HepG2 (cell line): ENCODE data around the gene UNC93A. TPM values are rescaled to one million over a fixed set of nuclear protein-coding genes. Genes with fewer than 3 reads are reported as not detected.

ENCODE experiments used
- ATAC-seq: fragments of 200-7000 bp; cut with Tn5 transposase; 3 replicates; pipeline ENCODE4 v1.9.1; 2020; ENCODE audit warnings: mild to moderate bottlenecking, moderate library complexity
- Bru-seq: library from RNA; stranded (reverse); fragments of 400-500 nt; gene quantifications from one replicate; lab custom pipeline; 2021; lab: Mats Ljungman, UMichigan
- BruChase-seq, 2 experiments: library from RNA; stranded (reverse); fragments of 400-500 nt; gene quantifications; one replicate each; lab custom pipeline; 2021; lab: Mats Ljungman, UMichigan
- BruUV-seq: library from RNA; stranded (reverse); fragments of 400-500 nt; replicated peaks from 2 replicates; lab custom pipeline; 2021; lab: Mats Ljungman, UMichigan
- CTCF ChIA-PET: fragments of 300-600 bp; formaldehyde crosslinking; extraction: SDS; loops from one replicate; lab custom pipeline; 2021; ENCODE audit warnings: low total read pairs, inconsistent platforms, low intra/inter-chr PET ratio; lab: Yijun Ruan, JAX
- POLR2A ChIA-PET: fragments of 350-600 bp; sonication (Branson Sonifier 250); formaldehyde crosslinking; loops from one replicate; lab custom pipeline; 2020; ENCODE audit warnings: antibody characterized with exemption, inconsistent platforms; lab: Yijun Ruan, JAX
- DNase-seq: peaks from one replicate; pipeline ENCODE4 v3.0.0-alpha.2; 2015; ENCODE audit warnings: low spot score
- FAIRE-seq: peaks from 3 replicates; lab custom pipeline; 2011; peaks lifted over from hg19 to GRCh38; lab: Jason Lieb, UNC
- H2AFZ ChIP-seq: one replicate; pipeline ENCODE4 v1.6.1; 2011; ENCODE audit warnings: low read length, inconsistent platforms
- H3K27ac ChIP-seq: fragments of 300-600 bp; 3 replicates; pipeline ENCODE4 v1.8.0; 2011; ENCODE audit warnings: mixed run types, mild to moderate bottlenecking, mixed read lengths, low read length, inconsistent platforms; ENCODE audit not compliant: insufficient read depth; ENCODE audit errors: extremely low read length
- H3K27me3 ChIP-seq, 2 experiments: fragments of 200-600 bp in 1 of 2; 2 replicates in 1 of 2; 3 replicates in 1 of 2; pipeline versions ENCODE4 v1.6.0 to v1.8.0; 2011; ENCODE audit warnings: low read length in 2 of 2, mild to moderate bottlenecking in 2 of 2, moderate library complexity in 2 of 2, inconsistent platforms in 1 of 2; ENCODE audit not compliant: insufficient read depth in 2 of 2, control insufficient read depth in 1 of 2
- H3K36me3 ChIP-seq, 2 experiments: fragments of 200-600 bp in 1 of 2; replicated peaks in 1 of 2; 2 replicates in 1 of 2; 3 replicates in 1 of 2; pipeline versions ENCODE4 v1.5.1 to v1.8.0; 2011; ENCODE audit warnings: low read length in 2 of 2, inconsistent platforms in 1 of 2; ENCODE audit not compliant: insufficient read depth in 2 of 2, control insufficient read depth in 1 of 2
- H3K4me1 ChIP-seq: 2 replicates; pipeline ENCODE4 v1.5.1; 2012; ENCODE audit warnings: low read length, inconsistent platforms; ENCODE audit not compliant: insufficient read depth
- H3K4me2 ChIP-seq: 2 replicates; pipeline ENCODE4 v1.6.0; 2011; ENCODE audit warnings: low read depth, low read length, inconsistent platforms
- H3K4me3 ChIP-seq, 3 experiments: fragments of 200-600 bp in 1 of 3; sonication (generic), shearing (Covaris generic) in 1 of 3; replicated peaks in 1 of 3; 2 replicates each; pipeline ENCODE4 v1.5.1; 2011 to 2016; ENCODE audit warnings: low read length in 3 of 3, inconsistent platforms in 2 of 3, low read depth in 2 of 3, mild to moderate bottlenecking in 2 of 3, control low read depth in 1 of 3, mixed read lengths in 1 of 3; ENCODE audit not compliant: insufficient read depth in 1 of 3
- H3K79me2 ChIP-seq: one replicate; pipeline ENCODE4 v1.6.1; 2011; ENCODE audit warnings: low read length, inconsistent platforms; ENCODE audit not compliant: insufficient read depth
- H3K9ac ChIP-seq: 2 replicates; pipeline ENCODE4 v1.6.0; 2011; ENCODE audit warnings: mild to moderate bottlenecking, low read depth, low read length, inconsistent platforms; ENCODE audit not compliant: insufficient read depth
- H3K9me3 ChIP-seq: 2 replicates; pipeline ENCODE4 v1.5.1; 2012; ENCODE audit warnings: mild to moderate bottlenecking, low read length
- H4K20me1 ChIP-seq: 2 replicates; pipeline ENCODE4 v1.6.0; 2011; ENCODE audit warnings: inconsistent platforms, mild to moderate bottlenecking, low read length, moderate library complexity; ENCODE audit not compliant: insufficient read depth
- DPF2 ChIP-seq: sonication (generic); formaldehyde crosslinking; IDR thresholded peaks from 2 replicates; pipeline ENCODE4 v1.4.0; 2020; ENCODE audit warnings: mild to moderate bottlenecking, low read depth, missing genetic modification reagents, borderline replicate concordance
- FOXK1 ChIP-seq: sonication (generic); formaldehyde crosslinking; IDR thresholded peaks from 2 replicates; pipeline ENCODE4 v1.4.0; 2020; ENCODE audit warnings: low read depth, missing genetic modification reagents, borderline replicate concordance
- HDAC1 ChIP-seq: sonication (generic); formaldehyde crosslinking; IDR thresholded peaks from 2 replicates; pipeline ENCODE4 v1.5.1; 2020; ENCODE audit warnings: mild to moderate bottlenecking, missing genetic modification reagents
- HNRNPUL1 ChIP-seq: fragments of 200-400 bp; formaldehyde crosslinking; IDR thresholded peaks from 2 replicates; pipeline ENCODE4 v1.6.1; 2017; ENCODE audit warnings: low read depth, mild to moderate bottlenecking, low read length, moderate library complexity
- NBN ChIP-seq: fragments of 450-650 bp; conservative IDR thresholded peaks from 2 replicates; pipeline ENCODE4 v1.6.1; 2017
- PITX1 ChIP-seq: sonication (generic); formaldehyde crosslinking; IDR thresholded peaks from 2 replicates; pipeline ENCODE4 v1.5.1; 2020; ENCODE audit warnings: mild to moderate bottlenecking, missing genetic modification reagents
- RAD51 ChIP-seq: fragments of 450-650 bp; IDR thresholded peaks from 2 replicates; pipeline ENCODE4 v1.6.1; 2016; ENCODE audit warnings: borderline replicate concordance
- SCMH1 ChIP-seq: sonication (generic); formaldehyde crosslinking; IDR thresholded peaks from 2 replicates; pipeline ENCODE4 v1.9.0; 2021; ENCODE audit warnings: missing genetic modification reagents, mild to moderate bottlenecking, borderline replicate concordance
- SP1 ChIP-seq, 2 experiments: fragments of 450-650 bp in 1 of 2; sonication (generic) in 1 of 2; formaldehyde crosslinking in 1 of 2; IDR thresholded peaks; 2 replicates each; pipeline versions ENCODE4 v1.4.0 to v1.6.1; 2016 to 2020; ENCODE audit warnings: missing genetic modification reagents in 1 of 2
- SRSF9 ChIP-seq: fragments of 200-400 bp; formaldehyde crosslinking; IDR thresholded peaks from 2 replicates; pipeline ENCODE4 v1.6.1; 2018; ENCODE audit warnings: borderline replicate concordance, mild to moderate bottlenecking, low read depth, low read length; ENCODE audit not compliant: insufficient read depth, poor library complexity, severe bottlenecking
- SYNCRIP ChIP-seq: fragments of 200-400 bp; formaldehyde crosslinking; IDR thresholded peaks from 2 replicates; pipeline ENCODE4 v1.6.1; 2018; ENCODE audit warnings: mild to moderate bottlenecking, low read depth, low read length; ENCODE audit not compliant: insufficient read depth
- TBP ChIP-seq: sonication (generic); formaldehyde crosslinking; IDR thresholded peaks from 2 replicates; pipeline ENCODE4 v1.5.0; 2020; ENCODE audit warnings: missing genetic modification reagents
- ZMYM4 ChIP-seq: sonication (generic); formaldehyde crosslinking; IDR thresholded peaks from 2 replicates; pipeline ENCODE4 v1.8.1; 2023; ENCODE audit warnings: mild to moderate bottlenecking, missing genetic modification reagents
- ZNF362 ChIP-seq: sonication (generic); formaldehyde crosslinking; IDR thresholded peaks from 2 replicates; pipeline ENCODE4 v1.4.0; 2020; ENCODE audit warnings: missing genetic modification reagents, mild to moderate bottlenecking, borderline replicate concordance
- ZNF441 ChIP-seq: sonication (generic); formaldehyde crosslinking; IDR thresholded peaks from 2 replicates; pipeline ENCODE4 v1.7.0; 2021; ENCODE audit warnings: missing genetic modification reagents, borderline replicate concordance
- WGBS: methylation state at CpG from one replicate; pipeline ENCODE4 v1.1.6; 2017; ENCODE audit warnings: low lambda C conversion rate; 5-methylcytosine and 5-hydroxymethylcytosine counted together
- in situ Hi-C: cut with HindIII; loops from 2 replicates; pipeline ENCODE4 v1.10.0; 2017; ENCODE audit warnings: low pct_unique_long_range_greater_than_20kb; ENCODE audit not compliant: extremely low pct_ligation_motif_present
- intact Hi-C: fragments of 100-400 bp; cut with micrococcal nuclease; formaldehyde crosslinking; loops from one replicate; pipeline ENCODE4 v1.10.0; 2022; ENCODE audit not compliant: unreplicated experiment
- long read RNA-seq, 2 experiments: library from RNA in 1 of 2; library from polyadenylated mRNA in 1 of 2; stranded (forward) in 1 of 2; unstranded in 1 of 2; transcript quantifications; one replicate each; pipeline ENCODE4 v2.0.0, GENCODE V29; 2019 to 2022
- polyA minus RNA-seq, 3 experiments: library from RNA; depleted of rRNA, polyadenylated mRNA; stranded (reverse); fragments of >200 nt; gene quantifications; 2 replicates each; pipeline ENCODE4 v1.2.3, GENCODE V29; 2011; ENCODE audit warnings: low replicate concordance in 1 of 3
- polyA plus RNA-seq, 8 experiments: library from polyadenylated mRNA; depleted of rRNA in 3 of 8; stranded (reverse) in 7 of 8; unstranded in 1 of 8; fragments of >200 nt; fragmentation: Illumina TruSeq in 4 of 8; extraction: Trizol in 4 of 8; gene quantifications; 2 replicates each; pipeline versions ENCODE4 v1.2.1 to v1.2.3, GENCODE V29; 2011 to 2016; ENCODE audit warnings: low read depth in 4 of 8, missing spikeins in 1 of 8, mixed read lengths in 1 of 8; ENCODE audit not compliant: insufficient read depth in 1 of 8
- total RNA-seq, 5 experiments: library from RNA; depleted of rRNA; stranded (reverse); fragments of >200 nt; fragmentation: Illumina TruSeq; extraction: Trizol; gene quantifications; 2 replicates each; pipeline ENCODE4 v1.2.3, GENCODE V29; 2016; ENCODE audit warnings: low read depth in 1 of 5

The UNC93A gene
- total RNA-seq (2016; rRNA removed; fragmentation: Illumina TruSeq; extraction: Trizol), result 8.3 and 11.0 TPM in 2 replicates
- 4.1 and 4.2 TPM in 2 replicates for total RNA-seq (2016; cell fraction: cytosol; rRNA removed; fragmentation: Illumina TruSeq; extraction: Trizol; ENCODE audit: low read depth)
- 8.7 and 10.0 TPM in 2 replicates for total RNA-seq (2016; cell fraction: insoluble cytoplasmic fraction; rRNA removed; fragmentation: Illumina TruSeq; extraction: Trizol)
- 7.5 and 7.8 TPM in 2 replicates for total RNA-seq (2016; cell fraction: membrane; rRNA removed; fragmentation: Illumina TruSeq; extraction: Trizol)
- total RNA-seq (2016; cell fraction: nucleus; rRNA removed; fragmentation: Illumina TruSeq; extraction: Trizol), result 6.8 and 7.8 TPM in 2 replicates
- 32.4 and 42.7 TPM in 2 replicates for polyA plus RNA-seq (2011; rRNA removed)
- 40.5 and 49.1 TPM in 2 replicates for polyA plus RNA-seq (2011; cell fraction: cytosol; rRNA removed)
- polyA plus RNA-seq (2011; cell fraction: nucleus; rRNA removed), result 21.7 and 28.7 TPM in 2 replicates
- 9.6 and 43.8 TPM in 2 replicates for polyA plus RNA-seq (2012)
- 3.4 and 3.8 TPM in 2 replicates for polyA plus RNA-seq (2016; cell fraction: cytosol; fragmentation: Illumina TruSeq; extraction: Trizol; ENCODE audit: low read depth)
- 6.5 and 9.8 TPM in 2 replicates for polyA plus RNA-seq (2016; cell fraction: insoluble cytoplasmic fraction; fragmentation: Illumina TruSeq; extraction: Trizol; ENCODE audit: low read depth)
- polyA plus RNA-seq (2016; cell fraction: membrane; fragmentation: Illumina TruSeq; extraction: Trizol; ENCODE audit: low read depth), result 6.1 and 6.5 TPM in 2 replicates
- 10.8 and 11.1 TPM in 2 replicates for polyA plus RNA-seq (2016; cell fraction: nucleus; fragmentation: Illumina TruSeq; extraction: Trizol; ENCODE audit: insufficient read depth, low read depth)
- polyA minus RNA-seq (2011; rRNA and poly(A)+ RNA removed; ENCODE audit: low replicate concordance), result 97.2 TPM in 1 of 2 replicates, not detected in the other
- polyA minus RNA-seq (2011; cell fraction: cytosol; rRNA and poly(A)+ RNA removed), result 16.1 and 16.4 TPM in 2 replicates
- polyA minus RNA-seq (2011; cell fraction: nucleus; rRNA and poly(A)+ RNA removed), result 12.5 and 12.9 TPM in 2 replicates
- Bru-seq, nascent RNA, result percentile 54 among the genes with signal in this experiment
- BruChase-seq, experiment 1, labeled RNA remaining after a 6-hour chase, result percentile 55 among the genes with signal in this experiment
- BruChase-seq, experiment 2, labeled RNA remaining after a 2-hour chase, result percentile 47 among the genes with signal in this experiment
- long read RNA-seq, experiment 1, transcript UNC93A-201 (8 exons, 2,116 nt), result major isoform, 19 of 44 reads
- long read RNA-seq, experiment 1, partial matches to known transcripts, result 14 of 44 reads
- long read RNA-seq, experiment 1, other reads (novel, unspliced or antisense), result 10 of 44 reads
- long read RNA-seq, experiment 2, transcript UNC93A-201 (8 exons, 2,116 nt), result major isoform, 6 of 23 reads
- long read RNA-seq, experiment 2, partial matches to known transcripts, result 0 of 23 reads
- long read RNA-seq, experiment 2, other reads (novel, unspliced or antisense), result 17 of 23 reads

GRCh38 chr6:167290786-167291622, at the start of gene UNC93A:
Gene UNC93A, plus strand, starts transcription at chr6:167291315. Its CDS starts 175 bp downstream, at chr6:167291490.
- Histone ChIP-seq H3K4me1 (peaks cover 83% of the 10 kb centered on the region), H3K9ac (peak within 1 kb of the TSS; percentile 60), H3K9me3 (no peaks in the 10 kb centered on the region), H3K79me2 (no peaks in the 10 kb centered on the region), H4K20me1 (no peaks in the 10 kb centered on the region), H3K36me3 (0 out of 5 replicates have a peak, but pooled peaks cover 0 to 1% of the 10 kb centered on the region in 2 experiments), H2AFZ (no peak within 1 kb of the TSS), H3K27ac (peak within 1 kb of the TSS; percentile 77), H3K4me3 (peak within 1 kb of the TSS; percentile 38 to 53 (median 38); a peak in 4 of 6 replicates), H3K27me3 (no peaks in the 10 kb centered on the region), H3K4me2 (peak within 1 kb of the TSS; percentile 69)
- CTCF ChIA-PET, result no interaction called here
- DNase-seq (peak; percentile 69), FAIRE-seq (peak; percentile 39), ATAC-seq (peak; percentile 62)
- POLR2A ChIA-PET, result interaction anchor here (0.9 to 7.4 kb wide), 14 partner anchors 9 to 642 kb away, joined by 3 to 163 read pairs (median 8); no protein-coding TSS in a partner anchor
- WGBS, result 4% methylated on average over 7 of the region's 7 CpGs
- intact Hi-C loops, result loop anchor here (1.0 to 5.0 kb wide), 2 partner anchors 17 to 71 kb away; no protein-coding TSS in a partner anchor
- in situ Hi-C loops, result loop anchor here (5.0 kb wide), 1 partner anchor 69 kb away; no protein-coding TSS in a partner anchor
- TSS peak; percentile 55 for BruUV-seq
- no peak for TF ChIP-seq SCMH1 (CRISPR knock-in tag)
- no peak for TF ChIP-seq ZNF362 (CRISPR knock-in tag)
- no peak for TF ChIP-seq TBP
- no peak for TF ChIP-seq SP1 (IDR thresholded peaks at IDR 0.05)
- no peak for TF ChIP-seq SP1 (CRISPR knock-in tag; IDR thresholded peaks at IDR 0.05)
- no peak for TF ChIP-seq RAD51
- peak; percentile 51 for TF ChIP-seq HDAC1 (CRISPR knock-in tag)
- TF ChIP-seq ZMYM4 (CRISPR knock-in tag), result no peak; the same call in 1 of the 2 replicates
- 0 out of 2 replicates have a peak, but pooled peaks have one; percentile 11 for TF ChIP-seq DPF2
- TF ChIP-seq FOXK1 (CRISPR knock-in tag), result no peak; the same call in 1 of the 2 replicates
- no peak for TF ChIP-seq SRSF9
- no peak; the same call in 1 of the 2 replicates for TF ChIP-seq HNRNPUL1
- no peak for TF ChIP-seq PITX1 (CRISPR knock-in tag)
- no peak for TF ChIP-seq SYNCRIP
- no peak for TF ChIP-seq NBN
- no peak for TF ChIP-seq ZNF441 (CRISPR knock-in tag)
